ENCODE data around the gene CHD2. TPM values are rescaled to one million over a fixed set of nuclear protein-coding genes. Genes with fewer than 3 reads are reported as not detected.

The CHD2 gene
- total and polyA plus RNA-seq, 2 experiments from 2014 or later = 60.8 to 118 TPM

- DNase-seq (ENCODE audit: low read depth in 1 of 2, low spot score in 1 of 2) = peak in 1 of 2 donors; percentile 50
Observed at GRCh38 chr15:92901072-92901761, 1.1 kb downstream of the CHD2 start.

GRCh38 chr15:92901995-92902394 is 1.9 kb downstream of the CHD2 start:
- DNase-seq (ENCODE audit: low read depth in 1 of 2, low spot score in 1 of 2) = peak in 1 of 2 donors; percentile 53
- TF ChIP-seq CTCF (IDR thresholded peaks at IDR 0.05; ENCODE audit: low read depth, low read length) = no peak
- Histone ChIP-seq H3K27me3 (no peaks in the 10 kb centered on the region), H3K27ac (peak overlapping the region; percentile 98), H3K4me3 (peak overlapping the region; percentile 95), H3K9me3 (ENCODE audit: low read depth) (no peaks in the 10 kb centered on the region), H3K4me1 (ENCODE audit: low read depth) (peaks cover 24% of the 10 kb centered on the region), H3K36me3 (peaks cover 17% of the 10 kb centered on the region)

More at GRCh38 chr15:92901072-92901761, 1.1 kb downstream of the CHD2 start:
- no peaks in the 10 kb centered on the region for H3K9me3 ChIP-seq (ENCODE audit: low read depth)
- no peak for TF ChIP-seq CTCF (IDR thresholded peaks at IDR 0.05; ENCODE audit: low read depth, low read length)
- peaks cover 23% of the 10 kb centered on the region for H3K36me3 ChIP-seq
- H3K27me3 ChIP-seq = no peaks in the 10 kb centered on the region
- H3K4me3 ChIP-seq = peak overlapping the region; percentile 95
- peaks cover 16% of the 10 kb centered on the region for H3K4me1 ChIP-seq (ENCODE audit: low read depth)
- H3K27ac ChIP-seq = peak overlapping the region; percentile 98

- H3K36me3 ChIP-seq = peaks cover 9% of the 10 kb centered on the region
- DNase-seq (ENCODE audit: low read depth in 1 of 2, low spot score in 1 of 2) = no peak
Observed at GRCh38 chr15:92902737-92903593, 2.8 kb downstream of the CHD2 start.

GRCh38 chr15:92903631-92903965 is 3.5 kb downstream of the CHD2 start:
- H3K4me3 ChIP-seq = peak overlapping the region; percentile 95
- H3K9me3 ChIP-seq (ENCODE audit: low read depth) = no peaks in the 10 kb centered on the region
- peak overlapping the region; percentile 98 for H3K27ac ChIP-seq
- peaks cover 3% of the 10 kb centered on the region for H3K36me3 ChIP-seq
- TF ChIP-seq CTCF (IDR thresholded peaks at IDR 0.05; ENCODE audit: low read depth, low read length) = no peak
- no peak for DNase-seq (ENCODE audit: low read depth in 1 of 2, low spot score in 1 of 2)
- H3K4me1 ChIP-seq (ENCODE audit: low read depth) = peaks cover 40% of the 10 kb centered on the region
- H3K27me3 ChIP-seq = no peaks in the 10 kb centered on the region

More at GRCh38 chr15:92902737-92903593, 2.8 kb downstream of the CHD2 start:
- Histone ChIP-seq H3K27ac (peak overlapping the region; percentile 98), H3K4me1 (ENCODE audit: low read depth) (peaks cover 33% of the 10 kb centered on the region), H3K4me3 (peak overlapping the region; percentile 95), H3K27me3 (no peaks in the 10 kb centered on the region), H3K9me3 (ENCODE audit: low read depth) (no peaks in the 10 kb centered on the region)
- TF ChIP-seq CTCF (IDR thresholded peaks at IDR 0.05; ENCODE audit: low read depth, low read length) = no peak

GRCh38 chr15:92903966-92904721 is 4.0 kb downstream of the CHD2 start:
- TF ChIP-seq CTCF (IDR thresholded peaks at IDR 0.05; ENCODE audit: low read depth, low read length) = no peak
- DNase-seq (ENCODE audit: low read depth in 1 of 2, low spot score in 1 of 2) = peak; percentile 98 to 99
- H3K36me3 ChIP-seq = no peaks in the 10 kb centered on the region
- no peaks in the 10 kb centered on the region for H3K27me3 ChIP-seq
- peak overlapping the region; percentile 95 for H3K4me3 ChIP-seq
- peaks cover 42% of the 10 kb centered on the region for H3K4me1 ChIP-seq (ENCODE audit: low read depth)
- no peaks in the 10 kb centered on the region for H3K9me3 ChIP-seq (ENCODE audit: low read depth)
- peak overlapping the region; percentile 98 for H3K27ac ChIP-seq
